HG02610 (cell line): ENCODE measurements around the gene PGLYRP3.
A peak's percentile ranks its signal among the peaks of the same experiment; 100 is the strongest.

Experiments used
- ATAC-seq: cut with Tn5 transposase; IDR thresholded peaks from one replicate; pipeline ENCODE4 v1.9.1; 2021; ENCODE audit warnings: mild to moderate bottlenecking, moderate library complexity; ENCODE audit not compliant: unreplicated experiment

Gene PGLYRP3

DNA sequence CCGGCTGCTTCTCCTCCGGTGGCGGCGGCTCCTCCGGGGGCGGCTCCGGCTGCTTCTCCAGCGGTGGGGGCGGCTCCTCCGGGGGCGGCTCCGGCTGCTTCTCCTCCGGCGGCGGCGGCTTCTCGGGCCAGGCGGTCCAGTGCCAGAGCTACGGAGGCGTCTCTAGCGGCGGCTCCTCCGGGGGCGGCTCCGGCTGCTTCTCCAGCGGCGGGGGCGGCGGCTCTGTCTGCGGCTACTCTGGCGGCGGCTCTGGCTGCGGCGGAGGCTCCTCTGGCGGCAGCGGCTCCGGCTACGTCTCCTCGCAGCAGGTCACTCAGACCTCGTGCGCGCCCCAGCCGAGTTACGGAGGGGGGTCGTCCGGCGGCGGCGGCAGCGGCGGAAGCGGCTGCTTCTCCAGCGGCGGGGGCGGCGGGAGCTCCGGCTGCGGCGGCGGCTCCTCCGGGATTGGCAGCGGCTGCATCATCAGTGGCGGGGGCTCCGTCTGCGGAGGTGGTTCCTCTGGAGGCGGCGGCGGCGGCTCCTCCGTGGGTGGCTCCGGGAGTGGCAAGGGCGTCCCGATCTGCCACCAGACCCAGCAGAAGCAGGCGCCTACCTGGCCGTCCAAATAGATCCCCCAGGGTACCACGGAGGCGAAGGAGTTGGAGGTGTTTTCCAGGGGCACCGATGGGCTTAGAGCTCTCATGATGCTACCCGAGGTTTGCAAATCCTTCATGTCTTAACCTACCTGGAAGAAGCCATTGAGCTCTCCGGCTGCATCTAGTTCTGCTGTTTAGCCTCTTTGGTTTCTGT is 51.3 kb downstream of the PGLYRP3 start:
- ATAC-seq: no peak

DNA sequence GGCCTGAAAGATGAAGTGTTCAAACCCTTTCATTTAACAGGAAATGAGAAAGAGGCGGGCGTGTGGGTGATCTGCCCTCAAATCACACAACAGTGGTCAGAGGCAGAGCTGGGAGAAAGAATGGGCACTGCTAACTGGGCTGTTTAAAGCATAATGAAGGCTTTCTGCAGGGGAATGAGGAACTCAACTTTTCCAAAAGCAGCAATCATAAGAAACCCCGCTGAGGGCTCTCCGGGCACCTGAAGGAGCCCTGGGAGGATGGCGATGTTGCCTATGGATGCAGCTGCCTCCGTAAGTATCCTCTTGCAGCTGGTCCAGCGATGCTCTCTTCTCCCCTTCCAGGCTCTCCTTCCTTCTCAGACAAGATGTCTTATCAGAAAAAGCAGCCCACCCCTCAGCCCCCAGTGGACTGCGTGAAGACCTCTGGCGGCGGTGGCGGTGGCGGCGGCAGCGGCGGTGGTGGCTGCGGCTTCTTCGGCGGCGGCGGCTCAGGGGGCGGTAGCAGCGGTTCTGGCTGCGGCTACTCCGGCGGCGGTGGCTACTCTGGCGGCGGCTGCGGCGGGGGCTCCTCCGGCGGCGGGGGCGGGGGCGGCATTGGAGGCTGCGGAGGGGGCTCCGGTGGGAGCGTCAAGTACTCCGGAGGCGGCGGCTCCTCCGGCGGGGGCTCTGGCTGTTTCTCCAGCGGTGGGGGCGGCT is 52.0 kb downstream of the PGLYRP3 start:
- no peak for ATAC-seq

DNA sequence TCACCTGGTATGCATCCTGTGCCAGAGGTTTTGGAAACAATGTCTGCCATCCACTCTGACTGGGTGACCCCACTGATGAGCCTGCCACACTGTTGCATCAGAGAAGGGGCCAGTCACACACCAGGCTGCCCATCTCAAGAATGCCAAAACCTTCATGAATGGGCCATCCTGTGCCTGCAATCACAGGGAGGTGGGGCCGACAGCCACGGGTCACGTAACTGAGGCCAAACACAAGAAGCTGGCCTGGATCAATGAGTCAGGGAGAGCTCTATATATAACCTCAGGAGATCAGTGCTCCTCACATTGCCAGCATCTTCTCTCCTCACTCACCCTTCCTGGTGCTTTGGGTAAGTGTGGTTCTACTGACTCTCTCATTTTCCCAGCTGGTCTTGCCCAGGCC is 53.4 kb downstream of the PGLYRP3 start, which contains the start of gene LORICRIN:
Gene LORICRIN (plus strand): TSS at position 301 of the 400 bp plus-strand sequence. CDS start 1,263 bp downstream, outside the sequence.
- no peak for ATAC-seq

DNA sequence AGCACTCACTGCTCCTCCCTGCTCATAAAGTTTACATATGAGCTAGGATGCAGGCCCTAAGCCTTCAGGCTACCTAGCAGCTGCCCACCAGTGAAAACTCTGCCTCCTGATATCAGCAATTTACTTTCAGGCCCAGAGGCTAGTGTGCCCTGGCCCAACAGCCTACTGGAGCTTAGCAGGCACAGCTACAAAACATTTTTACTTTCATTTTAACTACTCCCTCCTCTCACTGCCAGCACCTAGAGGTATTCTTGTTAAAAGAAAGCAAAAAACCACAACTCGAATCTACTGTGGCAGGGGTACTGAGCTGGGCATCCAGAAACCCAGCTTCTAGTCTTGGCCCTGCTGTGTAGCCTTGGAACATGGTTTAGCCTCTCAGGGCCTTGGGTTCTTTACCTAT is 59.1 kb downstream of the PGLYRP3 start:
- ATAC-seq: peak; percentile 58

DNA sequence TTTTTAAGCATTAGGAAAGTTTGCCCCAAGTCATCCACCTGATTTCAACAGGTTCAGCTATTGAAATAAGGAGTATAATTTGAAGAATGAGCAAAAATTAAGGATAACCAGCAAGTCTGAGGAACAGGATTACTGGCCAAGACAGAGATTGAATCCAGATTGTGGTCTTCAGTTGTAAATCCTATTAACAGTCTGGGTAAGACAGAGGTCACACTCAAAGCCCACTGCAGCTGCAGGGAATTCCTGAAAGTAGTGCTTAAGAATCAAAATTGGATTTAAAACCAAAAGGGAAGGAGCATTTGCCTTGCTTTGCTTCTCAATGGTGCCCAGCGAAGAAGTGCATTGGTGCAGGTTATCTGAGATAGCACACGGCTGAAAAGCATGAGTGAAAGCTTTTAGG is 59.7 kb downstream of the PGLYRP3 start:
- ATAC-seq: no peak

DNA sequence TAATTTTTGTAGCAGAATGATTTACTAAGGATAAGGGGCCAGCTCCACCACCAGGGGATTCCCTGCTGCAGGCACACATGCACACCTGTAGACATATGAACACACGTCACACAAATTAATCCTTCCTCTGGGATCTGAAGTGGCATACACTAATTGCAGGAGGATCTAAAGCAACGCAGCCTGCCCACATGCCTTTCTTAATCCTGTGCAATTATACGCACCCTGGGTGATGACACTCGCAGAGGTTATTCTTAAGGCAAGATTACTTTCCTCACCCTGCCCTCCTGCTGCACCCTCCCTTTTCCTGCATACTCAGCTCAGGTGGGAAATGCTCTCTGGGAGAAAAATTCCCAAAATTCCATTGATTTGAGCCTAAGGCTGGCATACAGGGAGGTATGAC is 60.8 kb downstream of the PGLYRP3 start:
- ATAC-seq: no peak

DNA sequence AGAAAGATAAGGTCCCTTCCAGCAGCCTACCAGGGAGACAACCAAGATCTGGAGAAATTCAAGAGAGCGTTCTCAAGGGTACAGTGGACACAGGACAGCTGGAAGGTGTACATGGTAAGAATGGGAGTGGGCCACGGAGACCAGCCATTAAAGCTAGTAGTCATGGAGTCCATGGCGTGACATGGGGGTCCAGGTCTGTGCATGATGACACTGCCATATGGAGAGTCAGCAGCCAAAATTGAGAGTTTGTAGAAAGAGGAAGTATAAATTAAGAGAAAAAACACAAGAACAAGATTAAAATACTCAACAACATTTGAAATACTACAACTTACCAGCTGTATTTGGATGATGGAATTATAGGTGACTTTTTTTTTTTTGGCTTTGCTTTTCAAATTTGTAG is 61.2 kb downstream of the PGLYRP3 start:
- ATAC-seq: no peak

DNA sequence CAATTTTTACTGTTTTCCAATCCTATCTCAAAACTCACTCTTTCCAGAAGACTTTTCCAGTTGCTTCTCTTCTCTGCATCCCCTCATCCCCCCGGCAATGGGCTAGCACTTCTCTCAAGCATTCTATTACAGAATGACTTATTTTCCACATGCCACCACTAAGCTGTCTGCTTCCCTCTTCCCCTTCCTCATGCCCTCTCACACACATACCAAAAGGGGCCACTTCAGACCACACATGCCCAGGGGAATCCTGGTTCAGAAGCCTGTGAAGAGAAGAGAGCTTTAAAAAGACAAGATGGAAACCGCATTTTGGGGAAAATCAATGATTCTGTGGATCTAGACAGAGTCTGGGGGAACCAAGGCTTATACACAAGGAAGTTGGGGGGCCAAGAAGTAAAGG is 61.7 kb downstream of the PGLYRP3 start:
- ATAC-seq: no peak

DNA sequence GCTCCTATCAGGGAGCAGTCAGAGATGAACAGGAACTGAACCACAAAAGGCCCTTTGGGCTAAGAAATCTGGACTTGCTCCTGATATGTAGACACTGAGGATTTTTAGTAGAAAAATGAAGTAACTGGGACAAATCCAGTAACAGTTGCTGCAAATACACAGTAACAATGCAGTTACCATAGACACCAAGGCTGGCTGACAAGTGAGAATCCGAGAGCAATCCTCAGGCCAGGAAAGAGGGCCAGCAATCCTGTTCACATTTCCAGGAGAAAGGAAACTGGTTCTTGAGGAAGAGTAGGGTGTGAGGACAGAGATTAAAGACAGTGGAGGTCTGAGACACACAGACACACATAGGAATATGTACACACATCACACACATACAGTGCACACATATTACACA is 62.6 kb downstream of the PGLYRP3 start:
- ATAC-seq: no peak

DNA sequence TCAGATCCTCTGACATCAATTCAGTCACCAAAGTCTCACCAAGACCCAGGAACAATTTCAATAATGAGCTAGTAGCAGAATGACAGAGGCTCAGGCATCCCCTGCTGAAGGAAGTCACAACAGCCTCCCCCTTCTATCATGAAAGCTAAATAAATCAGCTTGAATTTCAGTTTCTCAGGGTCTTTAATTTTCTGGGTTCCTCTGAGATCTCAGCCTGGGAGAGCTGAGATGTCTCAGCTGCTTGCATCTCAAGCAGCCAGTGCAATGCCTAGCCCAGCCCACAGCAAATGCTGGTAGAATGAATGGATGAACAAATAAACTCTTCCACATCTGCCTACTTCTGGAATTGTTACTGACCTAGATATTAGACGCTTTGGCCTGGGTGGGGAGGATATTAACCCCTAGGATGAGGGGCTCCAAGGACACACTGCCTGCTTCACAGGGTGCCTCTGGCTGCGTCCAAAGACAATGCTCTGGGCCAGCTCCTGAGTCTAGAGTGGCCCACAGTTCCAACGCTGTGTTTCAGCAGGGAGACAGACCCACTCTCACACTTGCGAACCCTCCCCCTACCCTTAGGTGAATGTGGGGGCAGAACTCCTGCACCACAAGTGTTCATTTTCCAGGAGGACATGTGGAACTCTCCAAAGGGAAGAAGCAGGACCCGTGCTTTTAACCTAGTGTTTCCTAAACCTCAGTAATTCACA is 64.4 kb downstream of the PGLYRP3 start:
- no peak for ATAC-seq
